HUES64 (cell line): ENCODE results near the gene TMEM240.
"Not testable (repeated sequence)": the region's sequence is repeated elsewhere in the genome, so short reads cannot be mapped to it uniquely, and the experiment has no call there.

Source experiments
- H3K27ac ChIP-seq: 2 replicates; pipeline ENCODE4 v1.7.0; 2013; ENCODE audit warnings: low read depth, low read length, inconsistent platforms
- H3K27me3 ChIP-seq: 2 replicates; pipeline ENCODE4 v1.6.1; 2013; ENCODE audit warnings: mild to moderate bottlenecking, low read length; ENCODE audit not compliant: insufficient read depth
- H3K36me3 ChIP-seq: 2 replicates; pipeline ENCODE4 v1.6.1; 2013; ENCODE audit warnings: mild to moderate bottlenecking, low read length; ENCODE audit not compliant: insufficient read depth
- H3K4me1 ChIP-seq: 2 replicates; pipeline ENCODE4 v1.6.1; 2013; ENCODE audit warnings: mild to moderate bottlenecking, low read length, moderate library complexity; ENCODE audit not compliant: insufficient read depth
- H3K4me3 ChIP-seq: 2 replicates; pipeline ENCODE4 v1.5.1; 2013; ENCODE audit warnings: mild to moderate bottlenecking, low read length, moderate library complexity
- H3K9ac ChIP-seq: 2 replicates; pipeline ENCODE4 v1.6.1; 2013; ENCODE audit warnings: mild to moderate bottlenecking, low read depth, low read length
- H3K9me3 ChIP-seq: 2 replicates; pipeline ENCODE4 v1.6.1; 2013; ENCODE audit warnings: low read depth, low read length; ENCODE audit not compliant: insufficient read depth
- WGBS: fragments of 150-250, 120-280 bp; methylation state at CpG from one replicate; pipeline ENCODE4 v1.1.7; 2013; ENCODE audit warnings: missing lambda C conversion rate; 5-methylcytosine and 5-hydroxymethylcytosine counted together

TMEM240 gene

DNA sequence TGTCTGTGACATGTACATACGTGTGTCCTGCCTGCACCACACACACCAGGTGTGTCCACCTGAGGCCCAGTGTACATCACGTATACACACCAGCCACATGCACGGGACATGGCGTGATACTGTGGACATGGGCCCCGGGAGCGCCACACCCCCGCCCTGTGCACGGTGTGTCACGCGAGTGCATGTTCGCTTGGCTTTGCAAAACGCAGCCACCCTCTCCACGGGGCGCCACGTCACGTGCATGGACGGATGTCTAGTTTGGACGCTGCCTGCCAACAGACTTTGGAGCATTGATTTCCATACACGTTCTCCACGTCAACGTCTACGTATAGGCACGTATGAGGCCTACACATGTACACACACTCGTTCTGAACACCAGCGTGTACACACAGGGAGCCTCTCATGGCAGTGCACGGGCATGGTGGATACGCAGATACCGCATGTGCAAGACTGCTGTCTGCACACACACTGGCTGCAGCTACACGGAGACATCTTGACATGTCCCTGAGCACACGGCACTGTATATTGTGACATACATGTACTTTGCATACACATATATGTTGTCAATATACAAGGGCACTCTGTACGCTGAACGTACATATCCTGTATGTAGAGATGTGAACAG is 2.7 kb downstream of the TMEM240 start:
- H3K27ac ChIP-seq, result no peak overlapping the region
- no peak overlapping the region for H3K4me3 ChIP-seq
- no peaks in the 10 kb centered on the region for H3K4me1 ChIP-seq
- peaks cover 19% of the 10 kb centered on the region for H3K36me3 ChIP-seq
- H3K27me3 ChIP-seq, result no peaks in the 10 kb centered on the region
- H3K9ac ChIP-seq, result no peak overlapping the region
- no peaks in the 10 kb centered on the region for H3K9me3 ChIP-seq
- WGBS, result 96% methylated on average over 32 of the region's 32 CpGs

DNA sequence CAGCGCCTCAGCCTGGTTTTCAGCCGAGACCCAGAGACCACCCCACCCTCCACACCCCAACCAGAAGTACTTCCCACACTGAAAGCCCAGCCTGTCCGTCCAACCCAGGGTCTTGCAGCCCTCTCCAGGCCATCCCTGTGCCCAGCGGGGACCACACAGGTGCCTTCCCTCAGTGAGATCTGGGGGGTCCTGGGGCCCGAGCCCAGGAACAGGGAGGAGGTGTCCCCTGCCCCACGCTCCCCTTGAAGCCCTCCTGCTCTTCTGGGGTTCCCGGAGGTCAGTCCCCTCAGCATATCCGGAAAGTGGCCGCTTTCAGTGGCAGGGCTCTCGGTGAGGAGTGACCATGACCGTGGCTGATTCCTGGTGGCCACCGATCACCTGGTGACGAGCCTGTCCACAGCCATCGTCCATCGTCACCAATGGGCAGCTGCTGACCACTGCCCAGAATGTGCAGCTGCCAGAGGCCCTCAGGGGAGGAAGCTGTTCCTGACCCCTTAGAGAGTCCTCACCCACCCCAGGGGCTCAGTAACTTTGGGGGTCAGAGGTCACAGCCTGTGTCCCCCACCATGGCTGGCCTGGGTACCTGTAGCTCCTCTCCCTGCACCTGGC is 3.4 kb downstream of the TMEM240 start:
- H3K36me3 ChIP-seq, result peaks cover 14% of the 10 kb centered on the region
- no peaks in the 10 kb centered on the region for H3K27me3 ChIP-seq
- WGBS, result 94% methylated on average over 15 of the region's 15 CpGs
- no peak overlapping the region for H3K27ac ChIP-seq
- no peak overlapping the region for H3K4me3 ChIP-seq
- no peaks in the 10 kb centered on the region for H3K9me3 ChIP-seq
- no peak overlapping the region; the same call in 1 of the 2 replicates for H3K9ac ChIP-seq
- no peaks in the 10 kb centered on the region for H3K4me1 ChIP-seq

DNA sequence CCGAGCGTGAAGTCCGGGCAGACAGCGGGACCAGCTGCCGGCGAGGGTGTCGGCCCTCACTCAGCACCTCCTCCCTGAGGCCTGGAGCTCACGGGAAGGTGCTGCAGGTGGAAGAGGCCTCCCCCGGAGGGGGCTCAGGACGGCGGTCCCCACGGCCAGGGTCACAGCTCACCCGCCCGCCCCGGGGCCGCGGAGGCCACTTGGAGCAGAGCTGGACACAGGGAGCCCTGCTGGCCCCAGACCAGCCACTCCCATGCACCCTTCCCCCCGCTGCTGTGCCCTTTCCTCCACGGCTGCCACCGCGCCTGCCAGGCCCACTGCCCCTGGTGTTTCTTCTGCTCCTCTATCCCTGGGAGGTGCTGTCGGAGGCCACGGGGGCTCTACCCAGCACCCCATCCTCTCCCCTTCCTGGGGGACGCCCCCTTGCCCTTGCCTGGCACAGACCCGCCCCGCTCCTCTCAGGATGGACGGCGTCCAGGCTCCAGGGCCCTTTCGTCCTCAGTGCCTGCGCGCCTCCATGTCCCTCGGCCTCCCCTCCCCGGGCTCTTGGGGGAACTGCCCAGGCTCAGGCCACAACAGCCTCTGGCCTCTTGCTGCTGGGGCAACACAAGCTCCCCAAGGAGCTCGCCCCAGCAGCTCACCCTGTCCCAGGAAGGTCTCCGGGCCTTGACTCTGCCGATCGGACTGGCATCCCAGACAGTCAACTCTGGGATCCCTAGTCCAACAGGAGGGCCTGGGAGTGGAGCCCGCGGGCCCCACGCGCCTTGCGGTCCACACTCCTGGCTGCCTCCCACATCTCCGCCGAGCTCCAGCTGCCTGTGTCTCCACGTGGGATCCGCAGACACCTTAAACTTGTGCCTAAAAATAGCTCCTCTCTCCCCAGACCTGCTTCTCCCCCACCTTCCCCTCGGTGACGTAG is 4.1 kb downstream of the TMEM240 start:
- Histone ChIP-seq H3K4me1 (no peaks in the 10 kb centered on the region), H3K27ac (no peak overlapping the region; the same call in 1 of the 2 replicates), H3K9ac (no peak overlapping the region; the same call in 1 of the 2 replicates), H3K27me3 (no peaks in the 10 kb centered on the region), H3K9me3 (no peaks in the 10 kb centered on the region), H3K36me3 (peaks cover 6% of the 10 kb centered on the region; the same call in 1 of the 2 replicates), H3K4me3 (no peak overlapping the region)
- 91% methylated on average over 48 of the region's 48 CpGs for WGBS

DNA sequence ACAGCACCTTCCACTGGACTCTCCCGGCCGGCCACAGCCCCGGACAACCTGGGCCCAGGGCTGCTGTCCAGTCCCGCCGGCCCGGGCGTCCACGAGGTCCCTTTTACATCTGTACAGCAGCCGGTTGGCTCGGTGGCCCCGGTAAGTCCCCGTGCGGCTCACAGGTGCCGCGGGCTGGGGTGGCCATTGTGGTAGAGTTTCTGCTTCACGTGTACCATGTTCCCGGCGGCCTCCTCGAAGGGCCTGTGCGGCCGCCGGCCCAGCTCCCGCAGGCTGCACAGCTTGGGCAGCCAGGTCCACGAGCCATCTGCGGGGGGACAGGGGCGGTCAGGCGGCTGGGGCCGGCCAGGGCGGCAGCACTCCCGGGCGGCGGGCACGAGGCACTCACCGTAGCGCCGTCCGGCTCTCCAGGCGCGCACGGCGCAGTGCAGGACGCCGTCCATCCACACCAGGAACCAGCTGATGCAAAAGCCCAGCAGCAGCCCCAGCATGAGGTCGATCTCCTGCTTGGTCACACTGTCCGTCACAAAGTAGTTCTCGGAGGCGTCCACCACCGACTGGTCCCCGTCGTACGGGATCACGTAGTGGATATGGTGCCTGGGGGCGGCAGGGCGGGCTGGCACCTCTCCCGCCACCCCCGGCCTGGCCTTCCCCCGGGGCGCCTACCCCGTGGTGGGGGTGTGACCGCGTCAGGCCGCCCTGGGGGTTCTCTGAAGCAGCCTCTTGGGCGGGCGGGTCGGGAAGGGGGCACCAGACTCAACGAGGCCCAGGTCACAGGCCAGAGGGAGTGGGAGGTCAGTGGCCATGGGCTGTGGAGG is 5.0 kb downstream of the TMEM240 start:
- Histone ChIP-seq H3K27me3 (no peaks in the 10 kb centered on the region), H3K4me1 (no peaks in the 10 kb centered on the region), H3K4me3 (no peak overlapping the region), H3K36me3 (peaks cover 5% of the 10 kb centered on the region; the same call in 1 of the 2 replicates), H3K9ac (no peak overlapping the region), H3K9me3 (no peaks in the 10 kb centered on the region), H3K27ac (no peak overlapping the region)
- WGBS, result 95% methylated on average over 66 of the region's 66 CpGs

DNA sequence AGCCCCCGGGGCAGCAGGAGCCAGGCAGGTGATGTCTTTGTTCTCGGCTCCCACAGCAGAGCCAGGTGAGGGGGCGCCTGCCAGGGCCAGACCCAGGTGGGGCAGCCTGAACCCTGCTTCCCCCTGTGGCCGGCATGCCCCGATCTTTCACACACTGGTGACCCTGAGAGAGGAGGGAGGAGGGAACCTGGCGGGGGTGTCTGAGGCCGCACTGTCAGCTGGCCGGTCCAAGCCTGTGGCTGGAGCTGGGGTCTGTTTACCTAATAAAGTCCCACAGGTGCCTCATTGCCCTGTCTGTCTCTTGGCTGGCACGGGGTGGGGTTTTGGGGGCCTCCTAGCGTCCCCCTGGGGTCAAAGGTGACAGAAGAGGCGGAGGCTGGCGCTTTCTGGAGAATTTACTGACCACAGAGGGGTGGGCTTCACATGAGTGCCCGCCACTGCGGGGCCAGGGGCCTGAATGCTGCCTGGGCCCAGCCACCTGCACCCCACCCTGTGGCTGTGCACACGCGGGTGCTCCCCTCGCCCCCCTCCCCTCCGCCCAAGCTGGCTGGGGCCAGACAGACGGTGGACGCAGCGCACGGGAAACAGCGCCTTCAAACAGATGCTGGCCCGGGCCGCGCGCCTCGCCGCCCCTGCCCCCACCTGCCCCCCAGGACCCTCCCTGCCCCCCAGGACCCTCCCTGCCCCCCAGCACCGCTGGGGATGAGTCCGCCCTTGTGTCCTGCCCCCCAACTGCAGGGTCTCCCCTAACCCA is 5.8 kb downstream of the TMEM240 start:
- no peak overlapping the region for H3K27ac ChIP-seq

DNA sequence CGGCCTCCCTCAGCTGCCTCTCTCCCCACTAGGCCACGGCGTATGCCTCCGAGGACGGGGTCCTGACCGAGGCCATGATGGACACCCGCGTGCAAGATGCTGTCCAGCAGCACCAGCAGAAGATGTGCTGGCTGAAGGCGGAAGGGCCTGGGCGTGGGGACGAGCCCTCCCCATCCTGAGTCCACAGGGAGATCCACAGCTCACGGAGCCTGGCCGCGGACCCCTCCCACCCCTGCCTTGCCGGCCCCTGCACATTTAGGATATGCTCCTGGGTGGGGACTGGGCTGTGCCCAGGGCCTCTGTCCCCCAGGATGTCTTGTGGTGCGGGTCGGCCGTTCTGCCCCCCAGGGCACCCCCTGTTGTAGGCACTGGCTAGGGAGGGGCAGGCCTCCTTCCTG is 6.5 kb downstream of the TMEM240 start:
- H3K27ac ChIP-seq, H3K27me3 ChIP-seq, H3K9me3 ChIP-seq, H3K9ac ChIP-seq, H3K4me1 ChIP-seq, H3K4me3 ChIP-seq: not testable (repeated sequence)
- WGBS, result 92% methylated on average over 15 of the region's 18 CpGs
- H3K36me3 ChIP-seq, result peaks cover 16% of the 10 kb centered on the region

More for the DNA sequence above, 5.8 kb downstream of the TMEM240 start:
- H3K9ac ChIP-seq, result no peak overlapping the region
- H3K9me3 ChIP-seq, result no peaks in the 10 kb centered on the region
- H3K4me3 ChIP-seq, result no peak overlapping the region
- no peaks in the 10 kb centered on the region for H3K27me3 ChIP-seq
- peaks cover 10% of the 10 kb centered on the region for H3K36me3 ChIP-seq
- no peaks in the 10 kb centered on the region for H3K4me1 ChIP-seq
- WGBS, result 94% methylated on average over 28 of the region's 31 CpGs

DNA sequence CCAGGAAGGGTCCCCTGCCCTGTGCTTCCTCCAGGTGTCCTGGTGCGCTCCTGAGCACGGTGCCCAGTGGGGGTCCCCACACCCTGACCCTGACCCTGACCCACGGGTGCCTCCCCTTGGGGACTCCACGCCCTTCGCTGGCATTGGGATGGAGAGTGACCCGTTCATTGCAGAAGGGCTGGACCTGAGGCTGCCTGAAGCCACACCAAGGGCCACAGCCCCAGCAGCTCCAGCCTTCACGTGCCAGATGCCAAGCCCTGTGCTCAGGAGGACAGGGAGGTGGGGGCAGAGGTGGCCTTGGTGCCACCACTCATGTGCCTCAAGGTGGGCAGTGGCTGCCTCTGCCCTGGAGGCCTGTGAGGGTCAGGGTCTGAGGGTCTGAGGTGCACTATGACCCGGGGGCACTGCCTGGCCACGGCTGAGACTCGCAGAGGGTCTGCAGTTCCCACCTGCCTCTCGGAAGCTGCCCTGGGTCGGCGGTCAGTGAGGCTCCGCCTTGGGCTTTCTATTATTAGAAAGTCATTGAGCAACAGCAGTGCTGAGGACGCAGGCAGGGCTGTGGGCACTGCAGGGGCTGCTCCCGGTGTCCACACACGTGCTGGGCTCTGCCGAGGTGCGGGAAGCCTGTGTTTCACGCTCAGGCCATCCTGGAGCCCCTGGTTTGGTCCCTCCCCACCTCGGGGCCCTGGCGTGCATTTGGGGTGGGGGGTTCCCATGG is 7.1 kb downstream of the TMEM240 start:
- WGBS, result 90% methylated on average over 17 of the region's 22 CpGs
- not testable (repeated sequence) for H3K4me3 ChIP-seq, H3K27ac ChIP-seq, H3K4me1 ChIP-seq, H3K9ac ChIP-seq, H3K9me3 ChIP-seq, H3K27me3 ChIP-seq
- H3K36me3 ChIP-seq, result peaks cover 21% of the 10 kb centered on the region

DNA sequence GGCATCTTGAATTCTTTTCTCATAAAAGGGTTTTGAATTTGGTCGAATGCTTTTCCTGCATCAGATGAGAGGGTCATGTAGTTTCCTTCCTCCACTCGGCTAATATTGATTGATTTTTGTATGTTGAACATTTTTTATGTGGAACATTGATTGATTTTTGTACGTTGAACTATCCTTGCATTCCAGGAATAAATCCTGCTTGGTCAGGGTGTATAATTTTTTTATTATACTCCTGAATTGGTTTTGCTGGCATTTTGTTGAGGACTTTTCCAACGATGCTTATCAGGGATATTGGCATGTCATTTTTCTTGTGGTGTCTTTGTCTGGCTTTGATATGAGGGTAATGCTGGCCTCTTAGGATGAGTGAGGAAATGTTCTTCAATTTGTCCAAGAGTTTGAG is 8.5 kb downstream of the TMEM240 start:
- 92% methylated on average over 4 of the region's 4 CpGs for WGBS
- no peak overlapping the region for H3K9ac ChIP-seq
- H3K36me3 ChIP-seq, result peaks cover 26% of the 10 kb centered on the region
- no peaks in the 10 kb centered on the region for H3K27me3 ChIP-seq
- H3K9me3 ChIP-seq, result no peaks in the 10 kb centered on the region
- no peaks in the 10 kb centered on the region for H3K4me1 ChIP-seq
- no peak overlapping the region for H3K27ac ChIP-seq
- no peak overlapping the region for H3K4me3 ChIP-seq

DNA sequence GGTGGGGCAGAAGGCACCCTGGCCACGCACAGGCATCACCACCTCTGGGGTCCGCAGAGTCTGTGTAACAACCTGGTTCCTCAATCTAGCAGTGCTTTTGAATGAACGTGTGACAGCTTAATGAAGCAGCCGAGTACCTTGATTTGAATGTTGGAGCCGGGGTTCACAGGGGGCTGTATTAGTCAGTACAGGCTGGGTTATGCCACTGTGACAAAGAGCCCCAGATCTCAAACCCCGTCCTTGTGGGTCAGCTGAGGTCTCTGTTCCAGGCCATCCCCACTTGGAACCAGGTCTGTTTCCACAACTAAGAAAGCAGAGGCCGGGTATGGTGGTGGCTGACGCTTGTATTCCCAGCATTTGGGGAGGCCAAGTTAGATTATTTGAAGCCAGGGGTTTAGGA is 10.5 kb downstream of the TMEM240 start:
- peaks cover 37% of the 10 kb centered on the region for H3K36me3 ChIP-seq
- no peak overlapping the region for H3K4me3 ChIP-seq
- no peak overlapping the region for H3K9ac ChIP-seq
- 97% methylated on average over 8 of the region's 8 CpGs for WGBS
- H3K27ac ChIP-seq, result no peak overlapping the region
- no peaks in the 10 kb centered on the region for H3K9me3 ChIP-seq
- H3K4me1 ChIP-seq, result no peaks in the 10 kb centered on the region
- no peaks in the 10 kb centered on the region for H3K27me3 ChIP-seq

DNA sequence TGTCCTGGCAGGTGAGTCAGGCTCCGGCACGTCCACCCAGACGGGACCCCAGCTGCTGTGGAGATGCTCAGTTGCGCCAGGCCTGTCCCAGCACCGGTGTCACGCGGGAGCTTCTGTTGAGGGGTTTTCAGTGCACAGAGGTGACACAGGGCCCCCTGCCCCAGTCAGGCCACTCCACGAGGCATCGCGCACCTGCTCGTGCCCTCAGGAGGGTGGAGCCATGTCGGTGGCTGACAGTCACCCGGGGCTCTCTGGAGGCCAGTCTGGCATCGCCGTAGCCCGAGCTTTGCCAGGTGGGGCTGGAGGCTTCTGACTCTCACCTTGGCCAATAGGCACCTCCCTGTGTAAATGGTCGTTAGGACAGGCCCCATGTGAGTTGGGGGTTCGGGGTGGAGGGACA is 11.1 kb downstream of the TMEM240 start:
- no peak overlapping the region for H3K27ac ChIP-seq
- no peaks in the 10 kb centered on the region for H3K4me1 ChIP-seq
- no peaks in the 10 kb centered on the region for H3K27me3 ChIP-seq
- H3K9ac ChIP-seq, result no peak overlapping the region
- H3K4me3 ChIP-seq, result no peak overlapping the region
- peaks cover 40% of the 10 kb centered on the region for H3K36me3 ChIP-seq
- 96% methylated on average over 17 of the region's 18 CpGs for WGBS
- H3K9me3 ChIP-seq, result no peaks in the 10 kb centered on the region
